GM18499 (cell line): Measurements from ENCODE around the gene NFX1.

Experiments used
- ATAC-seq: cut with Tn5 transposase; IDR thresholded peaks from one replicate; pipeline ENCODE4 v1.9.1; 2021; ENCODE audit warnings: moderate number of reproducible peaks; ENCODE audit not compliant: insufficient read depth, unreplicated experiment

NFX1 gene

DNA sequence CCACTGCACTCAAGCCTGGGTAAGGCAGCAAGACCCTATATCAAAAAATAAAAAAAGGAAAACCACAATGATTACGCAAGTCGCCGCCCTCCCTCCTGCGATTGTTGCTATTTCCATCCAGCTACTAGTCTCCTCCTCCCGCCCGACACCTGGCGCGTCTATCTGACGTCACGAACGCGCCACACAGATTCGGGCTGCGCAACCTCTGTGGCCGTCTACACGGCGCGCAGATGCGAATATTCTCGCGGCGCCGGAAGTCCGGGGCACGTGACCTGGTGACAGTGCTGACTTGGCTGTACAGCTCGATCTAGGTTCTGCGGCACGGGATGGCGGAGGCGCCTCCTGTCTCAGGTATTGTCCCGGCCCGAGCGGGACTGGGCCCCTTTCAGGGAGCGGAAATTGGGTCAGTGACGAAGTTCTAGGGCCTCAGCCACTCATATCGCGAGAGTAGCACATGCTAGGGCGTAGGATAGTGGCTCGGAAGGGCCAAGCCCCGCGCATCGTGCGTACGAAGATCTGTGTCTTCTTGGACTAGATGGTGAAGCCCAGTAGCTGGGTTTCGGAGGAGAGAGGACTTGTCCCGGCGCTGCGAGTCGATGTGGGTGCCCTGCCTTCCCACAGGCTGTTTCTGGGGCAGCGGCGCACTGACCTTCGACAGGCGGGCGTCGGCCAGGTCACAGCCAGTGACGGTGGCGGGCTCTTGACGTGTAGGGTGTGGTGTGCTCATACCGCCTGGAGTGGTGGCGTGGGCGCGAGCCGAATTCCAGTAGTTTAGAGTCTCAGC is at the start of gene NFX1:
TSS of gene NFX1 (plus strand) at position 270 of the 784 bp plus-strand sequence. CDS start at position 327, 57 bp downstream.
- ATAC-seq: peak; percentile 73

GRCh38 chr9:33241298-33241697 is 49.0 kb upstream of the NFX1 start:
- ATAC-seq: no peak

DNA sequence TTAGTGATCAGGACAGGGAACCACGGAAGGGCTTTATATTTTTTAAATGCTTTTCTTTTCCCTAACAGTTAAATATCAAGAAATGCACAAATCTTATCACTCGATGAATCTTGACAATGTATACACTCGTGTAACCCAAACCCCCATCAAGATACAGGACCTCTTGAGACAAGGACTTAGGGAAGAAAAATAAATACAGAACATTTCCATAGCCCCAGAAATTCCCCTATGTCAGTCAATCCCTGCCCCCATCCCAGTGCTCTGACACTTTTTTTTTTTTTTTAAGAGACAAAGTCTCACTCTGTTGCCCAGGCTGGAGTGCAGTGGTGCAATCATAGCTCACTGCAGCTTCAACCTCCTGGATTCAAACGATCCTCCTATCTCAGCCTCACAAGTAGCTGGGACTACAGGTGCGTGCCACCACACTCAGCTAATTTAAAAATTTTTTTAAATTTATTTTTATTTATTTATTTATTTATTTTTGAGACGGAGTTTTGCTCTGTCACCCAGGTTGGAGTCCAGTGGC is 47.6 kb upstream of the NFX1 start:
- ATAC-seq: no peak

DNA sequence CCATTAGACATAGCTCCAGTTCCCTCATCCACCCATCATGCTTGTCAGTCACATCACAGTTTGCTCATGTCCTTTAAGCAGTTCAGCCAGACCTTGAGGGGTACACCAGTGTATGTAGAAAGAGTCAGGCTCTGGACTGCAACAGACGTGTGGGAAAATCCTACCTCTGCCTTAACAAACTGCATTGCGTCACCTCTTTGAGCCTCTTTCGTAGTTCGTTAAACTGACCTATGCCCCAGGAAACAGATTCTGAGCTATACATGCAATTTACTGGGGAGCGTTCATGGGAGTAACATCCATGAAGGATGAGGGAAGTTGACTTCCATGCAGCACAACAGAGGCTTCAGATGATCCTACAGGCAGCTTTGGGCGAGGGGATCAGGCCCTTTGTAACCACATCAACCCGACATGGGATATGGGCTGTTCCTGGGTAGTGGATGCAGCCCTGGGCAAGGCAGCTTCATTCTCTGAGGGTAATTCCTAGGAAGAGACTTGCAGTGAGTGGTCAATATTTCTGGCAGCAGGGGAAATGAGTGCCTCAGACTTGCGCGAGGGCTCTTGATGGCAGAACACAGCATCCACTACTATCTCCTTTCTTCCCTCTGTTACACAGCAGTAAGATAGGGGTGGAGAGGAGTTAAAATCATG is 46.1 kb upstream of the NFX1 start:
- ATAC-seq: no peak

DNA sequence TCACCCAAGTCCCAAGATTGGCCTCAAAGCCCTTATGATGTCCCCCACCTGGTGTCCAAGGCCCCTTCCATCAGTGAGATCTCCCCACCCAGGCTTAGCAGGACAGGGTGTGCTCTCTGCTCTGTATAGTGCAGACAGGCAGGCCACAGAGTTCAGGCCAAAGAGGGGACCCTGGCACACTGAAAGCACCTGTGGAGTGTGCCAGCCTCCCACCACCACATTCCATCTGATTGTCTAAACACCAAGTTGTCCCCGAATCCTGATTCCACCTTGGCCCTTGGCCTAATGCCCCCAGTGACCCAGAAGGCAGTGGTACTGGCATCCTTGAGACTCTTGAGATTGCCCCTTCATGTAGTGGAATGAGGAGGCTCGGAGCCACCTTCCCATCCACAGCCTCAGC is 45.0 kb upstream of the NFX1 start:
- no peak for ATAC-seq

GRCh38 chr9:33246269-33246860 is 44.0 kb upstream of the NFX1 start:
- ATAC-seq: no peak

DNA sequence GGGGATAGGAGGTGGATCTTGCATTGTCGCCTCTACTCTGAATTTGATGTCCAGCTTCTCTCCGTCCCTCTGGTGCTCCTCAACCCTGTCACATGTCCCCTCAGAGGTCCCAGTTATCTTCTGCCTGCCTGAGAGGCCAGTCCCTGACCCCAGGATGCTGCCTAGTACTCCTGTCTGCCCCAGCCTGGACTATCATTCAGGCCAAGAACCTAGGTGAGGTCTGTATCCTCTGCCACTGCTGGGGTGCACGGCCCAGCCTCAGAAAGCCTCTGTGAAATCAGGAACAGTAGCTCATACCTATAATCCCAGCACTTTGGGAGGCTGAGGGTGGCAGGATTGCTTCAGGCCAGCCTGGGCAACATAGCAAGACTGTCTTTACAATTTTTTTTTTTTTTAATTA is 41.7 kb upstream of the NFX1 start:
- no peak for ATAC-seq

GRCh38 chr9:33249087-33249658 is 41.1 kb upstream of the NFX1 start:
- no peak for ATAC-seq

GRCh38 chr9:33249983-33250382 is 40.3 kb upstream of the NFX1 start:
- ATAC-seq: no peak

DNA sequence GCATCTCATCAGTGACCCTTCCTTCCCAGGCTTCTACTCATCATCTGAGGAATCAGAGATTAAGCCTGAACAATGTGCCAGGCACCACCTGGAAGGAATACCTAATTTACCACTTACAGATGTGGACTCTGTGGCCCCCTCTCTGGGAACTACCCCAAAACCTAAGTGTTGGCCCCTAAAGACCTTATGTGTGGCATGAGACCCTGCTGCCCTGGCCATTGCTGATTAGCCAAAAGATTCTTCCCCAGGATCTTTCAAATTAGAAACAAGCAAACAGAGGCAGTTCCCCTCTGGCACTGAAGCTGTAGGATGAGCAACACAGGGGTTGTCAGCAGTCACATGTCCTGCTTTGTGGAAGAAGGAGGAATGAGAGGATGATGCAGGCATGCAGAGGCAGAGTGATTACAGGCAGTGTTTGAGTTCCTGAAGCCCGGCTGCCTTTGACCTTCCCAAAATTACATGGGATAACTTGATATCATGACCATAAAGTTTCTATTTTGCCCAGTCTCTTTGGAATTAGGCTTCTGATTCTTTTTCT is 39.8 kb upstream of the NFX1 start:
- ATAC-seq: no peak

DNA sequence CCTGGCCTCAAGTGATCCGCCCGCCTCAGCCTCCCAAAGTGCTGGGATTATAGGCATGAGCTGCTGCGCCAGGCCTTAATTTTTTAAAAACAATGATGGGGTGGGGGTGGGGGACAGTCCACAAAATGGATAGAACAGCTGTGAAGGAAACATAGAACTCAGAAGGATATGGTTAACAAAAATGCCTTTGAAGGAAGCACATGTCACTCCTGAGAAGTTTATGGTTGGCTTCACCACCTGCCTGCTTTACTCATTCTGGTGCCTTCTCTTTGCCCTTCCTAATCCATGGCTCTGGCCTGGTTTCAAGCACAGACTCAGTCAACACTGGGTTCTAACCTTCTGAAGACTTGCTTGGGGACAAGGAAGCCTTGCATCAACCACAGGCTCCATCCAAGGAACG is 36.1 kb upstream of the NFX1 start:
- no peak for ATAC-seq

- ATAC-seq: no peak
Observed at GRCh38 chr9:33255014-33255413, 35.3 kb upstream of the NFX1 start.

DNA sequence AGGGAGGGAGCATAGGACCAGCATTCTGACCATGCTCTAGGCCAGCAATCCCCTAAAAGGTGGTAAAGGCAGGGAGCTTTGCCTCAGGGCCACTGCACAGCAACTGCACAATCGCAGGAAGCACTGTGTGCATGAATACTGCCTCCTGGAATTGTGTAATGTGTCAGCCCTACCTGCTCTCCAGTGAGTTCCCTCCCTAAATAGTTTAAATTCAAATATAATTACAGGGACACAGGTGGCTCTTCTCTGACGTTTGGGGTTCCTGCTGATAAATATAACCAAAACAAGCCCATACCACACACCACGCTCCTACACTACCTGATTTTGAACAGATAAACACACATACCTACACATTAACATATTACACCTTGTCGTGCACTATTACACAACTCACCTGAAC is 34.8 kb upstream of the NFX1 start:
- ATAC-seq: no peak

DNA sequence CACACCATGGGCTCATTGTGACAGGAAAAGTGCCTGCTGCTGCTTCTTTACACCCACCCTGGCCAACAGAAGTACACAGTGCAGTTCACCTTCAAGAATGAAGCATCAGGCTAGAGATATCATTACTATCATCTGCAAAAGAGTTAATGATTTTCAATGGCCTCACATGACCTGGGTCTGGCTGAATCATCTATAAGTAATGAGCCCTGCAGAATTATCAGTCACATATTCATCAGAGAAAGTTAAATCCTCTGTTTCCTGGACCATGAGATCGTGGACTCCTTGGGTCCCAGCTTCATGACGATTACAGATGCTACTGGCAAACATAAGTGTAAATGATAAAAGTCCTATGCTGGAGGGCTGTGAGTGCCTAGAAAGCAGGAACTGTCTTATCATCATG is 34.1 kb upstream of the NFX1 start:
- no peak for ATAC-seq

GRCh38 chr9:33257276-33257675 is 33.0 kb upstream of the NFX1 start:
- no peak for ATAC-seq

DNA sequence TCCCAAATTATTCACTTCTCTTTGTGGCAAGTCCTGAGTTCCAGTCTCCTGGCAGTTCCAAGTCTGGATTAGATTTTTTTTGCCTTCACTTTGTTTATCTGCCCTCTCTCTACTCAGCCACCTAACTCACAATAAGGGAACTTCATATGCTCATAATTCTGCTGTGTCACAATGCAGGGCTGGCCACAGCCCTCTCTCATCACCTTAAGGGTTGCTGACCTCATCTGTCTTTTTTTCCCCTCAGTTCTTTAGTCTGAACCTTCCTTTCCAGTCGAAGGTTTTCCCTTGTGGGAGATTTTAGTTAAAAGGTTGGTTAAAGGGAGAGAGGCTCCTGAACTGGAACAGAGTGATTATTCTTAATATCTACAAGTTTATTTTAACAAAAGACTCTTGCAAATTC is 29.9 kb upstream of the NFX1 start:
- ATAC-seq: no peak

GRCh38 chr9:33263131-33264002 is 26.9 kb upstream of the NFX1 start:
- ATAC-seq: no peak

- ATAC-seq: peak; percentile 13
Observed at GRCh38 chr9:33264003-33264472, 26.3 kb upstream of the NFX1 start.

- peak; percentile 67 for ATAC-seq
Observed at GRCh38 chr9:33264473-33265177, 25.7 kb upstream of the NFX1 start, which contains the start of the genes BAG1 and CHMP5. Gene BAG1 (minus strand): TSS chr9:33264708. Gene CHMP5 (plus strand): TSS chr9:33265049. CDS start chr9:33265079, 30 bp downstream.
